ENCODE results near the gene UBE2J2. TPM values are rescaled to one million over a fixed set of nuclear protein-coding genes. Genes with fewer than 3 reads are reported as not detected.

UBE2J2 gene
- total and polyA plus RNA-seq, 2 of the 13 experiments (the other 11 are each of a cell fraction or from before 2014, with no cell fraction given) = 25.4 to 29.4 TPM

- FAIRE-seq (no peak), ATAC-seq (no peak), DNase-seq (ENCODE audit: low spot score) (no peak)
- ChIA-PET CTCF (ENCODE audit: low intra/inter-chr PET ratio, low total read pairs) (no interaction called here), POLR2A (no interaction called here)
- Histone ChIP-seq H3K4me3 (replicated peaks in 1 of 3; ENCODE audit: insufficient read depth in 1 of 3, low read depth in 2 of 3, low read length in 3 of 3) (no peak overlapping the region), H3K79me2 (ENCODE audit: insufficient read depth, low read length) (peaks cover 54% of the 10 kb centered on the region), H3K9me3 (ENCODE audit: low read length) (no peaks in the 10 kb centered on the region), H3K4me2 (ENCODE audit: low read depth, low read length) (no peak overlapping the region; the same call in 1 of the 2 replicates), H3K27me3 (ENCODE audit: control insufficient read depth in 1 of 2, insufficient read depth in 2 of 2, low read length in 2 of 2) (no peaks in the 10 kb centered on the region), H3K27ac (ENCODE audit: extremely low read length, insufficient read depth, low read length) (no peak overlapping the region), H4K20me1 (ENCODE audit: insufficient read depth, low read length) (peaks cover 10% of the 10 kb centered on the region; the same call in 1 of the 2 replicates), H3K36me3 (replicated peaks in 1 of 2; ENCODE audit: control insufficient read depth in 1 of 2, insufficient read depth in 2 of 2, low read length in 2 of 2) (peaks cover 7 to 28% of the 10 kb centered on the region in 2 experiments; a peak in 4 of 5 replicates), H2AFZ (ENCODE audit: low read length) (no peak overlapping the region), H3K9ac (ENCODE audit: insufficient read depth, low read depth, low read length) (no peak overlapping the region), H3K4me1 (ENCODE audit: insufficient read depth, low read length) (peaks cover 22% of the 10 kb centered on the region)
- TF ChIP-seq NCOA2 (CRISPR knock-in tag; IDR thresholded peaks at IDR 0.05) (no peak), RBFOX2 (IDR thresholded peaks at IDR 0.05; ENCODE audit: low read depth, low read length) (peak; percentile 40; the same call in 1 of the 2 replicates), ZNF253 (CRISPR knock-in tag; IDR thresholded peaks at IDR 0.05; ENCODE audit: borderline replicate concordance) (no peak)
- BruUV-seq (replicated peaks) = no TSS peak
- 96% methylated on average over 4 of the region's 8 CpGs for WGBS (ENCODE audit: low lambda C conversion rate)
- in situ Hi-C loops (cut with HindIII; ENCODE audit: extremely low pct_ligation_motif_present, low pct_unique_long_range_greater_than_20kb) = no loop called here
- intact Hi-C loops (cut with micrococcal nuclease; ENCODE audit: unreplicated experiment) = no loop called here
Measured at GRCh38 chr1:1321477-1321876, 47.8 kb upstream of the UBE2J2 start.

- peaks cover 10% of the 10 kb centered on the region; the same call in 1 of the 2 replicates for H4K20me1 ChIP-seq (ENCODE audit: insufficient read depth, low read length)
- BruUV-seq (replicated peaks) = no TSS peak
- 100% methylated on average over 2 of the region's 23 CpGs for WGBS (ENCODE audit: low lambda C conversion rate)
- DNase-seq (ENCODE audit: low spot score) (no peak), FAIRE-seq (no peak), ATAC-seq (no peak)
- in situ Hi-C loops (cut with HindIII; ENCODE audit: extremely low pct_ligation_motif_present, low pct_unique_long_range_greater_than_20kb) = no loop called here
- ChIA-PET CTCF (ENCODE audit: low intra/inter-chr PET ratio, low total read pairs) (no interaction called here), POLR2A (no interaction called here)
- intact Hi-C loops (cut with micrococcal nuclease; ENCODE audit: unreplicated experiment) = no loop called here
- H3K36me3 ChIP-seq (replicated peaks in 1 of 2; ENCODE audit: control insufficient read depth in 1 of 2, insufficient read depth in 2 of 2, low read length in 2 of 2) = peaks cover 7 to 31% of the 10 kb centered on the region in 2 experiments; a peak in 4 of 5 replicates
- no peak overlapping the region for H3K4me2 ChIP-seq (ENCODE audit: low read depth, low read length)
- no peaks in the 10 kb centered on the region for H3K9me3 ChIP-seq (ENCODE audit: low read length)
- H3K9ac ChIP-seq (ENCODE audit: insufficient read depth, low read depth, low read length) = no peak overlapping the region
- peaks cover 48% of the 10 kb centered on the region for H3K79me2 ChIP-seq (ENCODE audit: insufficient read depth, low read length)
- H2AFZ ChIP-seq (ENCODE audit: low read length) = no peak overlapping the region
- H3K4me3 ChIP-seq (replicated peaks in 1 of 3; ENCODE audit: insufficient read depth in 1 of 3, low read depth in 2 of 3, low read length in 3 of 3) = no peak overlapping the region
- no peaks in the 10 kb centered on the region for H3K27me3 ChIP-seq (ENCODE audit: control insufficient read depth in 1 of 2, insufficient read depth in 2 of 2, low read length in 2 of 2)
- no peak overlapping the region for H3K27ac ChIP-seq (ENCODE audit: extremely low read length, insufficient read depth, low read length)
- H3K4me1 ChIP-seq (ENCODE audit: insufficient read depth, low read length) = peaks cover 21% of the 10 kb centered on the region
- TF ChIP-seq SCMH1 (CRISPR knock-in tag; IDR thresholded peaks at IDR 0.05; ENCODE audit: borderline replicate concordance) (no peak), AGO2 (optimal IDR thresholded peaks at IDR 0.05; ENCODE audit: low read depth, low read length) (peak; percentile 2), ZFP62 (CRISPR knock-in tag; IDR thresholded peaks at IDR 0.05) (no peak), RBFOX2 (IDR thresholded peaks at IDR 0.05; ENCODE audit: low read depth, low read length) (peak; percentile 46; the same call in 1 of the 2 replicates), PLSCR1 (CRISPR knock-in tag; IDR thresholded peaks at IDR 0.05; ENCODE audit: borderline replicate concordance) (no peak), ZBTB7A (CRISPR knock-in tag; IDR thresholded peaks at IDR 0.05) (no peak), MIER3 (CRISPR knock-in tag; IDR thresholded peaks at IDR 0.05; ENCODE audit: borderline replicate concordance) (no peak), KLF12 (CRISPR knock-in tag; IDR thresholded peaks at IDR 0.05; ENCODE audit: borderline replicate concordance) (no peak), LRRFIP1 (CRISPR knock-in tag; conservative IDR thresholded peaks at IDR 0.05) (no peak), HINFP (CRISPR knock-in tag; IDR thresholded peaks at IDR 0.05; ENCODE audit: low read depth) (no peak), ZNF225 (CRISPR knock-in tag; IDR thresholded peaks at IDR 0.05) (no peak)
Measured at GRCh38 chr1:1320666-1321448, 47.2 kb upstream of the UBE2J2 start.

Measured in HepG2 (cell line).